ENCODE data around the gene GBA2.

DNA sequence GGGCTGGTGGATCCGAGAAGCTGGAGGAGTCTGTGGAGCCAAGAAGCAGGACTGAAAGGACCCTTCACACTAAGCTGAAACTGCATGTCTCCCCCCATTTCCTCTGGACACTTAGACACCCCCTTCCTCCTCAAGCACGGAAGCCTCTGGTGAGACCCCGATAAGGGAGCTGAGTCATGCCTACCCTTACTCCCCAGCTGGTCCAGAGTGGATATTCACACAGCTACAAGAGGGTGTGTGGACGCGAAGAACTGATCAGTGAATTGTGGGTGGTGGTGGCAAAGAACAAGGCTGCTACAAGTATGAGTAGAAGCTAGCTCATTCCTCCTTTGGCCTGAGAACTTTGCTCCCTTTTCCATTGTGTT, 21.4 kb downstream of the GBA2 start:
- TF ChIP-seq, protein P1, sequence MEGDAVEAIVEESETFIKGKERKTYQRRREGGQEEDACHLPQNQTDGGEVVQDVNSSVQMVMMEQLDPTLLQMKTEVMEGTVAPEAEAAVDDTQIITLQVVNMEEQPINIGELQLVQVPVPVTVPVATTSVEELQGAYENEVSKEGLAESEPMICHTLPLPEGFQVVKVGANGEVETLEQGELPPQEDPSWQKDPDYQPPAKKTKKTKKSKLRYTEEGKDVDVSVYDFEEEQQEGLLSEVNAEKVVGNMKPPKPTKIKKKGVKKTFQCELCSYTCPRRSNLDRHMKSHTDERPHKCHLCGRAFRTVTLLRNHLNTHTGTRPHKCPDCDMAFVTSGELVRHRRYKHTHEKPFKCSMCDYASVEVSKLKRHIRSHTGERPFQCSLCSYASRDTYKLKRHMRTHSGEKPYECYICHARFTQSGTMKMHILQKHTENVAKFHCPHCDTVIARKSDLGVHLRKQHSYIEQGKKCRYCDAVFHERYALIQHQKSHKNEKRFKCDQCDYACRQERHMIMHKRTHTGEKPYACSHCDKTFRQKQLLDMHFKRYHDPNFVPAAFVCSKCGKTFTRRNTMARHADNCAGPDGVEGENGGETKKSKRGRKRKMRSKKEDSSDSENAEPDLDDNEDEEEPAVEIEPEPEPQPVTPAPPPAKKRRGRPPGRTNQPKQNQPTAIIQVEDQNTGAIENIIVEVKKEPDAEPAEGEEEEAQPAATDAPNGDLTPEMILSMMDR (IDR thresholded peaks at IDR 0.05) = no peak
- TF ChIP-seq POLR2AphosphoS5 (IDR thresholded peaks at IDR 0.05; ENCODE audit: low read depth, low read length) (no peak), JUND (IDR thresholded peaks at IDR 0.05) (no peak), FOSL2 (IDR thresholded peaks at IDR 0.05; ENCODE audit: borderline replicate concordance, low read depth) (no peak), TAF1 (IDR thresholded peaks at IDR 0.05; ENCODE audit: borderline replicate concordance, low read depth, low read length) (no peak), RAD21 (IDR thresholded peaks at IDR 0.05; ENCODE audit: low read length) (no peak)

All from SK-N-SH (cell line).